Activated T-helper 17 cell treated with anti-CD3 and anti-CD28 coated beads, Interleukin-2, amount 50 U/mL, for 72 hours (primary cell): Measurements from ENCODE around the gene GPBAR1. TPM values are rescaled to one million over a fixed set of nuclear protein-coding genes. Genes with fewer than 3 reads are reported as not detected.

Experiments
- ATAC-seq: fragments of 150-1000 bp; cut with Tn5 transposase; replicated peaks from 2 replicates; pipeline ENCODE4 v1.10.0; 2021; ENCODE audit warnings: mild to moderate bottlenecking, moderate library complexity
- H3K27ac Mint-ChIP-seq: one replicate; pipeline ENCODE4 v1.8.0; 2022; ENCODE audit warnings: mixed read lengths
- H3K27me3 Mint-ChIP-seq: one replicate; pipeline ENCODE4 v1.8.0; 2022; ENCODE audit warnings: mixed read lengths
- H3K36me3 Mint-ChIP-seq: one replicate; pipeline ENCODE4 v1.8.0; 2022; ENCODE audit warnings: low read depth, mild to moderate bottlenecking, mixed read lengths
- H3K4me1 Mint-ChIP-seq: one replicate; pipeline ENCODE4 v1.8.0; 2022; ENCODE audit warnings: mixed read lengths
- H3K4me3 Mint-ChIP-seq: one replicate; pipeline ENCODE4 v1.8.0; 2022; ENCODE audit warnings: mild to moderate bottlenecking, mixed read lengths
- H3K9me3 Mint-ChIP-seq: one replicate; pipeline ENCODE4 v1.8.0; 2022; ENCODE audit warnings: mixed read lengths
- total RNA-seq, 2 donors: library from RNA; stranded (reverse); gene quantifications; one replicate each; pipeline ENCODE4 v1.2.3, GENCODE V29; 2022

The GPBAR1 gene
- total RNA-seq, 2 donors from 2014 or later: 1.3 to 1.4 TPM

GRCh38 chr2:218313356-218313755 lies 52.5 kb downstream of the GPBAR1 start:
- peaks cover 4% of the 10 kb centered on the region for H3K27me3 Mint-ChIP-seq
- no peak for ATAC-seq
- peaks cover 14% of the 10 kb centered on the region for H3K4me1 Mint-ChIP-seq
- peaks cover 3% of the 10 kb centered on the region for H3K9me3 Mint-ChIP-seq
- no peak overlapping the region for H3K27ac Mint-ChIP-seq
- H3K4me3 Mint-ChIP-seq: no peak overlapping the region
- H3K36me3 Mint-ChIP-seq: no peaks in the 10 kb centered on the region

Other genes with a start within 250 kb of the GPBAR1 start
- 1 to 10 TPM in 1 of 2 donors, under 1 TPM in 1; 0.19 to 2.4 TPM for gene RUFY4, start 191.8 kb upstream of the GPBAR1 start, total RNA-seq
- under 1 TPM in 1 of 2 donors, not detected in 1; 0.48 TPM for gene CXCR2, start 135.0 kb upstream of the GPBAR1 start, total RNA-seq
- not detected for gene CXCR1, start 94.1 kb upstream of the GPBAR1 start, total RNA-seq
- gene ARPC2, start 43.8 kb upstream of the GPBAR1 start, total RNA-seq: 100 to 1,000 TPM; 679 to 681 TPM
- gene AAMP, start 9.1 kb downstream of the GPBAR1 start, total RNA-seq: 10 to 100 TPM; 60.0 to 77.5 TPM
- gene PNKD, start 9.5 kb downstream of the GPBAR1 start, total RNA-seq: 10 to 100 TPM; 21.1 to 30.9 TPM
- 10 to 100 TPM; 50.9 to 62.0 TPM for gene TMBIM1, start 31.5 kb downstream of the GPBAR1 start, total RNA-seq
- gene CATIP, start 95.8 kb downstream of the GPBAR1 start, total RNA-seq: not detected
- under 1 TPM; 0.09 to 0.19 TPM for gene SLC11A1, start 121.3 kb downstream of the GPBAR1 start, total RNA-seq
- gene CTDSP1, start 138.9 kb downstream of the GPBAR1 start, total RNA-seq: 100 to 1,000 TPM; 126 to 197 TPM
- under 1 TPM in 1 of 2 donors, not detected in 1; 0.34 TPM for gene VIL1, start 158.1 kb downstream of the GPBAR1 start, total RNA-seq